ENCODE results near the gene KDM5A. TPM values are rescaled to one million over a fixed set of nuclear protein-coding genes. Genes with fewer than 3 reads are reported as not detected.
"Not testable (repeated sequence)": the region's sequence is repeated elsewhere in the genome, so short reads cannot be mapped to it uniquely, and the experiment has no call there.

The KDM5A gene
- total and polyA plus RNA-seq, 4 donors = 6.2 to 101 (median 36.1) TPM

- DNase-seq = no peak
- Histone ChIP-seq H3K27me3 (ENCODE audit: control insufficient read depth in 3 of 3, insufficient read depth in 3 of 3, low read length in 2 of 3) (no peaks in the 10 kb centered on the region), H3K36me3 (ENCODE audit: control insufficient read depth in 4 of 4, insufficient read depth in 4 of 4, low read length in 4 of 4) (no peaks in the 10 kb centered on the region), H3K27ac (ENCODE audit: low read depth in 1 of 2, low read length in 1 of 2) (no peak overlapping the region), H3K9ac (ENCODE audit: insufficient read depth in 1 of 2, low read length in 2 of 2) (no peak overlapping the region), H3K4me3 (no peak overlapping the region), H3K4me1 (ENCODE audit: control insufficient read depth in 5 of 5, insufficient read depth in 5 of 5, low read length in 5 of 5) (peaks cover 0 to 10% (median 0%) of the 10 kb centered on the region in 5 donors), H3K9me3 (ENCODE audit: control insufficient read depth in 4 of 4, insufficient read depth in 3 of 4, low read length in 3 of 4) (peaks cover 0 to 11% (median 4%) of the 10 kb centered on the region in 4 donors)
- no peak for ATAC-seq (ENCODE audit: insufficient read depth, low FRiP score)
- 80 to 91% methylated on average over 3 of the region's 3 CpGs for WGBS, 2 donors
- no peak for TF ChIP-seq CTCF (IDR thresholded peaks at IDR 0.05; ENCODE audit: control extremely low read depth, extremely low read depth)
These were observed 152.7 kb downstream of the KDM5A start for GRCh38 chr12:236445-236844.

GRCh38 chr12:235967-236366, 153.2 kb downstream of the KDM5A start:
- H3K36me3 ChIP-seq (ENCODE audit: control insufficient read depth in 4 of 4, insufficient read depth in 4 of 4, low read length in 4 of 4); H3K4me3 ChIP-seq; H3K27me3 ChIP-seq (ENCODE audit: control insufficient read depth in 3 of 3, insufficient read depth in 3 of 3, low read length in 2 of 3); ATAC-seq (ENCODE audit: insufficient read depth, low FRiP score); DNase-seq; H3K27ac ChIP-seq (ENCODE audit: low read depth in 1 of 2, low read length in 1 of 2); H3K9ac ChIP-seq (ENCODE audit: insufficient read depth in 1 of 2, low read length in 2 of 2): not testable (repeated sequence)
- Histone ChIP-seq H3K9me3 (ENCODE audit: control insufficient read depth in 4 of 4, insufficient read depth in 3 of 4, low read length in 3 of 4) (peaks cover 0 to 11% (median 4%) of the 10 kb centered on the region in 4 donors), H3K4me1 (ENCODE audit: control insufficient read depth in 5 of 5, insufficient read depth in 5 of 5, low read length in 5 of 5) (peaks cover 0 to 10% (median 0%) of the 10 kb centered on the region in 5 donors)
- WGBS, 2 donors = 84 to 90% methylated on average over 4 of the region's 4 CpGs

GRCh38 chr12:234891-235415, 154.2 kb downstream of the KDM5A start:
- Histone ChIP-seq H3K27ac (ENCODE audit: low read depth in 1 of 2, low read length in 1 of 2) (no peak overlapping the region), H3K27me3 (ENCODE audit: control insufficient read depth in 3 of 3, insufficient read depth in 3 of 3, low read length in 2 of 3) (no peaks in the 10 kb centered on the region), H3K9me3 (ENCODE audit: control insufficient read depth in 4 of 4, insufficient read depth in 3 of 4, low read length in 3 of 4) (peaks cover 0 to 11% (median 4%) of the 10 kb centered on the region in 4 donors), H3K4me1 (ENCODE audit: control insufficient read depth in 5 of 5, insufficient read depth in 5 of 5, low read length in 5 of 5) (peaks cover 0 to 10% (median 0%) of the 10 kb centered on the region in 5 donors), H3K36me3 (ENCODE audit: control insufficient read depth in 4 of 4, insufficient read depth in 4 of 4, low read length in 4 of 4) (no peaks in the 10 kb centered on the region), H3K4me3 (no peak overlapping the region), H3K9ac (ENCODE audit: insufficient read depth in 1 of 2, low read length in 2 of 2) (no peak overlapping the region)
- no peak for DNase-seq
- 95% methylated on average over 10 of the region's 10 CpGs for WGBS, 2 donors
- no peak for TF ChIP-seq CTCF (IDR thresholded peaks at IDR 0.05; ENCODE audit: control extremely low read depth, extremely low read depth)
- no peak for ATAC-seq (ENCODE audit: insufficient read depth, low FRiP score)

- 83 to 85% methylated on average over 7 of the region's 7 CpGs for WGBS, 2 donors
- Histone ChIP-seq H3K36me3 (ENCODE audit: control insufficient read depth in 4 of 4, insufficient read depth in 4 of 4, low read length in 4 of 4) (no peaks in the 10 kb centered on the region), H3K4me1 (ENCODE audit: control insufficient read depth in 5 of 5, insufficient read depth in 5 of 5, low read length in 5 of 5) (peaks cover 0 to 10% (median 0%) of the 10 kb centered on the region in 5 donors), H3K27ac (ENCODE audit: low read depth in 1 of 2, low read length in 1 of 2) (no peak overlapping the region), H3K4me3 (no peak overlapping the region), H3K9ac (ENCODE audit: insufficient read depth in 1 of 2, low read length in 2 of 2) (no peak overlapping the region), H3K9me3 (ENCODE audit: control insufficient read depth in 4 of 4, insufficient read depth in 3 of 4, low read length in 3 of 4) (peaks cover 0 to 11% (median 4%) of the 10 kb centered on the region in 4 donors), H3K27me3 (ENCODE audit: control insufficient read depth in 3 of 3, insufficient read depth in 3 of 3, low read length in 2 of 3) (no peaks in the 10 kb centered on the region)
- DNase-seq (no peak), ATAC-seq (ENCODE audit: insufficient read depth, low FRiP score) (no peak)
- no peak for TF ChIP-seq CTCF (IDR thresholded peaks at IDR 0.05; ENCODE audit: control extremely low read depth, extremely low read depth)
These were observed 155.1 kb downstream of the KDM5A start for GRCh38 chr12:234019-234418.

Measured in lung (tissue), 12 donors.